IPS-18a (cell line): Measurements from ENCODE around the gene SRRM2.

Source experiments
- H3K27ac ChIP-seq: one replicate; pipeline ENCODE4 v1.5.1; 2013; ENCODE audit warnings: low read length
- H3K27me3 ChIP-seq: one replicate; pipeline ENCODE4 v1.6.1; 2013; ENCODE audit warnings: mild to moderate bottlenecking, low read length; ENCODE audit not compliant: control insufficient read depth, insufficient read depth
- H3K36me3 ChIP-seq: one replicate; pipeline ENCODE4 v1.6.1; 2013; ENCODE audit warnings: low read depth, low read length; ENCODE audit not compliant: control insufficient read depth
- H3K4me1 ChIP-seq: one replicate; pipeline ENCODE4 v1.6.1; 2013; ENCODE audit warnings: low read depth, low read length; ENCODE audit not compliant: control insufficient read depth
- H3K4me3 ChIP-seq: one replicate; pipeline ENCODE4 v1.5.1; 2013; ENCODE audit warnings: low read length
- H3K9ac ChIP-seq: one replicate; pipeline ENCODE4 v1.6.1; 2013; ENCODE audit warnings: mild to moderate bottlenecking, low read length, moderate library complexity
- H3K9me3 ChIP-seq: one replicate; pipeline ENCODE4 v1.6.1; 2013; ENCODE audit warnings: low read depth, low read length; ENCODE audit not compliant: control insufficient read depth

The SRRM2 gene

GRCh38 chr16:2817340-2818271 is 65.2 kb downstream of the SRRM2 start:
- no peak overlapping the region for H3K4me3 ChIP-seq
- H3K9ac ChIP-seq = no peak overlapping the region
- no peaks in the 10 kb centered on the region for H3K36me3 ChIP-seq
- no peaks in the 10 kb centered on the region for H3K27me3 ChIP-seq
- no peaks in the 10 kb centered on the region for H3K9me3 ChIP-seq
- no peaks in the 10 kb centered on the region for H3K4me1 ChIP-seq
- H3K27ac ChIP-seq = no peak overlapping the region

- Histone ChIP-seq H3K27ac (no peak overlapping the region), H3K9ac (no peak overlapping the region), H3K4me3 (no peak overlapping the region), H3K4me1 (no peaks in the 10 kb centered on the region), H3K27me3 (no peaks in the 10 kb centered on the region), H3K36me3 (no peaks in the 10 kb centered on the region), H3K9me3 (no peaks in the 10 kb centered on the region)
Measured at GRCh38 chr16:2818272-2818876, 65.9 kb downstream of the SRRM2 start.

- Histone ChIP-seq H3K27ac (no peak overlapping the region), H3K4me1 (no peaks in the 10 kb centered on the region), H3K27me3 (no peaks in the 10 kb centered on the region), H3K36me3 (no peaks in the 10 kb centered on the region), H3K9ac (no peak overlapping the region), H3K4me3 (no peak overlapping the region), H3K9me3 (no peaks in the 10 kb centered on the region)
Measured at GRCh38 chr16:2819179-2819938, 66.9 kb downstream of the SRRM2 start.

- no peaks in the 10 kb centered on the region for H3K9me3 ChIP-seq
- no peak overlapping the region for H3K27ac ChIP-seq
- H3K9ac ChIP-seq = no peak overlapping the region
- H3K4me3 ChIP-seq = no peak overlapping the region
- no peaks in the 10 kb centered on the region for H3K27me3 ChIP-seq
- no peaks in the 10 kb centered on the region for H3K4me1 ChIP-seq
- no peaks in the 10 kb centered on the region for H3K36me3 ChIP-seq
Measured at GRCh38 chr16:2819939-2820835, 67.7 kb downstream of the SRRM2 start.
